ENCODE results near the gene UGT1A10.

GRCh38 chr2:233712611-233713261 is 76.5 kb downstream of the UGT1A10 start, which contains the start of gene UGT1A5:
- TF ChIP-seq CTCF (IDR thresholded peaks at IDR 0.05) (no peak), POLR2A (IDR thresholded peaks at IDR 0.05) (no peak)
